ENCODE measurements around the gene SLC38A4. TPM values are rescaled to one million over a fixed set of nuclear protein-coding genes. Genes with fewer than 3 reads are reported as not detected.

SLC38A4 gene
- total and polyA plus RNA-seq, 9 of the 15 experiments (the other 6 are each of a cell fraction or from before 2014, with no cell fraction given), result 0.16 TPM; not detected in 8

- no peak overlapping the region for H3K27ac ChIP-seq (ENCODE audit: extremely low read depth, low read depth, low read length)
- ChIA-PET CTCF (ENCODE audit: low intra/inter-chr PET ratio) (no interaction called here), POLR2A (no interaction called here)
- TF ChIP-seq MITF (IDR thresholded peaks at IDR 0.05), result no peak
- no peak for TF ChIP-seq ZNF197 (CRISPR knock-in tag; IDR thresholded peaks at IDR 0.05; ENCODE audit: low read depth)
- no peak for TF ChIP-seq SAP30 (IDR thresholded peaks at IDR 0.05; ENCODE audit: borderline replicate concordance, insufficient read depth, low read depth, low read length, poor library complexity, severe bottlenecking)
- TF ChIP-seq DDX20 (tag; IDR thresholded peaks at IDR 0.05; ENCODE audit: low read depth), result no peak
- TF ChIP-seq GMEB1 (CRISPR knock-in tag; IDR thresholded peaks at IDR 0.05), result no peak
- no peak for TF ChIP-seq ATF1 (CRISPR knock-in tag; IDR thresholded peaks at IDR 0.05)
- TF ChIP-seq ATF1 (tag; IDR thresholded peaks at IDR 0.05), result no peak
- TF ChIP-seq CHD4 (IDR thresholded peaks at IDR 0.05; ENCODE audit: insufficient read depth, insufficient replicate concordance, low read depth, low read length, poor library complexity, severe bottlenecking), result no peak
- TF ChIP-seq HDAC8 (tag; IDR thresholded peaks at IDR 0.05), result no peak
- TF ChIP-seq MAFG (tag; conservative IDR thresholded peaks at IDR 0.05), result no peak
- no peak for TF ChIP-seq ZMIZ1 (IDR thresholded peaks at IDR 0.05; ENCODE audit: low read depth in 2 of 2, low read length in 2 of 2)
- no peak for TF ChIP-seq NFIC (IDR thresholded peaks at IDR 0.05)
- TF ChIP-seq CREB3L1 (IDR thresholded peaks at IDR 0.05; ENCODE audit: borderline replicate concordance, low read depth), result no peak
Observed at GRCh38 chr12:46803517-46803916, 22.3 kb downstream of the SLC38A4 start.

More at GRCh38 chr12:46803517-46803916, 22.3 kb downstream of the SLC38A4 start:
- ATAC-seq, result no peak
- H3K9me3 ChIP-seq (replicated peaks; ENCODE audit: control insufficient read depth, insufficient read depth, low read depth, low read length), result no peaks in the 10 kb centered on the region
- H2AFZ ChIP-seq (ENCODE audit: low read depth, low read length), result no peak overlapping the region
- no peak overlapping the region for H3K4me3 ChIP-seq
- H3K9me1 ChIP-seq (ENCODE audit: control insufficient read depth, insufficient read depth, low read length), result no peaks in the 10 kb centered on the region
- no peaks in the 10 kb centered on the region for H3K36me3 ChIP-seq (ENCODE audit: control insufficient read depth, insufficient read depth, low read length)
- H4K20me1 ChIP-seq (replicated peaks; ENCODE audit: control insufficient read depth, insufficient read depth, low read length), result no peaks in the 10 kb centered on the region
- no peak overlapping the region for H3K4me2 ChIP-seq (ENCODE audit: insufficient read depth, low read length)
- H3K27me3 ChIP-seq (ENCODE audit: control insufficient read depth in 2 of 2, insufficient read depth in 2 of 2, low read length in 2 of 2), result no peaks in the 10 kb centered on the region
- intact Hi-C loops (cut with micrococcal nuclease) (no loop called here), in situ Hi-C loops (cut with MboI) (no loop called here)
- no peaks in the 10 kb centered on the region for H3K4me1 ChIP-seq (replicated peaks in 1 of 2; ENCODE audit: control insufficient read depth in 2 of 2, insufficient read depth in 2 of 2, low read length in 2 of 2)
- 0% methylated on average over 3 of the region's 3 CpGs for WGBS (ENCODE audit: insufficient coverage, low coverage, missing lambda C conversion rate)
- DNase-seq (ENCODE audit: extremely low read depth in 1 of 4, low spot score in 3 of 4), result no peak
- no TSS peak for BruUV-seq (replicated peaks)
- no peaks in the 10 kb centered on the region for H3K79me2 ChIP-seq (ENCODE audit: control insufficient read depth, insufficient read depth, low read length)
- no peak overlapping the region for H3K9ac ChIP-seq (ENCODE audit: insufficient read depth in 1 of 2, low read depth in 2 of 2, low read length in 2 of 2)
- FAIRE-seq, result no peak
